ENCODE data around the gene PLEKHB2.
"Not testable (repeated sequence)": the region's sequence is repeated elsewhere in the genome, so short reads cannot be mapped to it uniquely, and the experiment has no call there.

The PLEKHB2 gene

DNA sequence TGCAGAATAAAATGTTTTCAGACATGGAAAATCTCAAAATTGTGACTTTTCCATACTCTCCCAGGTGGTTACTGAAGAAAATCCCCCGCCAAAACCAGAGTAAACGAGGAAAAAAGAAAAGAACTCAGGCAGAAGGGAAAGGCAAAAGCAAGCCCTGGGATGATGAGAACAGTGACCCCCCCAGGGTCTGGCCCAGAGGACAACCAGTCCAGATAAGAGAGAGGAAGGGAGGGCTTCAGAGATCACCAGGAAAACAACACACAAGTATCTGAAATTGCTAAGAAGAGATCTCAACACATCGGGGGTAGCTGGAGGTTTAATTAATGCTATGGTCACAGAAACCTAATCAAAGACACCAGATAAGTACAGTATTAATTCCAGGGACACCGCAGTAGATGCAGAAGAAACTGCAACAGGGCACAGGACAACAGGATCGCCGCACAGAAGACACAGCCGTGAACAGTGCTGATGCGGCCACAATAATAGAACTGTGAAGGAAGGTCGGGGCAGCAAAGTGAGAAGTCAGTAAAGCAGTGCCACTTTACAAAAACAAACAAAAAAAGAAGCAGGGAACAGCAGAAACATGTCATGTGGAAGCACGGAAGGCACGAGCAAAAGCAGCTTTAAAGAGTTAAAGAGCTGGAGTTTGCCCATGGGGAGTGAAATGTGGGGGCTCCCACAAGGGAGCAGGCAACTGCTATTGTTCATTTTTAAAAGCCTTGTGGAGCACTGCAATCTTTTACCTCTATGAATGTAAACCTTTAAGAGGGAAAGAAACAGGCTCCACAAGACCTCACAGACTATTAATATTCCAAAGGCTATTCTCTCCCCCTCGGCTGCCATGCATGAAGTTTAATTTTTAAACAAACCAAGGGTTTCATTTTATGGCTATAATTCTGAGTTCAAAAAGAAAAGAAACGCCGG, 40.3 kb upstream of the PLEKHB2 start:
- H3K27ac ChIP-seq, result no peak overlapping the region
- TF ChIP-seq, protein P1, sequence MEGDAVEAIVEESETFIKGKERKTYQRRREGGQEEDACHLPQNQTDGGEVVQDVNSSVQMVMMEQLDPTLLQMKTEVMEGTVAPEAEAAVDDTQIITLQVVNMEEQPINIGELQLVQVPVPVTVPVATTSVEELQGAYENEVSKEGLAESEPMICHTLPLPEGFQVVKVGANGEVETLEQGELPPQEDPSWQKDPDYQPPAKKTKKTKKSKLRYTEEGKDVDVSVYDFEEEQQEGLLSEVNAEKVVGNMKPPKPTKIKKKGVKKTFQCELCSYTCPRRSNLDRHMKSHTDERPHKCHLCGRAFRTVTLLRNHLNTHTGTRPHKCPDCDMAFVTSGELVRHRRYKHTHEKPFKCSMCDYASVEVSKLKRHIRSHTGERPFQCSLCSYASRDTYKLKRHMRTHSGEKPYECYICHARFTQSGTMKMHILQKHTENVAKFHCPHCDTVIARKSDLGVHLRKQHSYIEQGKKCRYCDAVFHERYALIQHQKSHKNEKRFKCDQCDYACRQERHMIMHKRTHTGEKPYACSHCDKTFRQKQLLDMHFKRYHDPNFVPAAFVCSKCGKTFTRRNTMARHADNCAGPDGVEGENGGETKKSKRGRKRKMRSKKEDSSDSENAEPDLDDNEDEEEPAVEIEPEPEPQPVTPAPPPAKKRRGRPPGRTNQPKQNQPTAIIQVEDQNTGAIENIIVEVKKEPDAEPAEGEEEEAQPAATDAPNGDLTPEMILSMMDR (conservative IDR thresholded peaks at IDR 0.05), result no peak
- TF ChIP-seq ZFX (IDR thresholded peaks at IDR 0.05), result no peak

DNA sequence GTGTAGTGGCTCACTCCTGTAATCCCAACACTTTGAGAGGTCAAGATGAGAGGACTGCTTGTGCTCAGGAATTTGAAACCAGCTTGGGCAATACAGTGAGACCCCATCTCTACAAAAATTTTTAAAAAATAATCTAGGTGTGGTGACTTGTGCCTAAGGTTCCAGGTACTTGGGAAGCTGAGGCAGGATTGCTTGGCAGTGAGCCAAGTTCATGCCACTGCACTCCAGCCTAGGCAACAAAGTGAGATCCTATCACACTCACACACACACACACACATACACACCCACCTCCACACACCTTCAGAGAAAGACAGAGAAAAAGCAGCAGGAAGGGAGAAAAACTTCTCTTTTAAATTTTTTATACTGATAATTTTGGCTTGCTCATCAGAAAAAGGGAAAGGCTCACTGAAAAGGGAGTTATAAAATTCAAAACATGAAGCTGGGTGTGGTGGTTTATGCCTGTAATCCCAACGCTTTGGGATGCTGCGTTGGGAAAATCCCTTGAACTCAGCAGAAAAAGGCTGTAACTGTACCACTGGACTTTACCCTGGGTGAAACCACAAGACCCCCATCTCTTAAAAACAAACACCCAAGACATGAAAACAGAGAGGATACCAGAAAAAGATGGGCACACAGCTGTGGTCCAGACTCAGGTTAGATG, 37.5 kb upstream of the PLEKHB2 start:
- TF ChIP-seq, protein P1 (conservative IDR thresholded peaks at IDR 0.05), result no peak
- TF ChIP-seq ZFX (IDR thresholded peaks at IDR 0.05), result no peak
- no peak overlapping the region for H3K27ac ChIP-seq

DNA sequence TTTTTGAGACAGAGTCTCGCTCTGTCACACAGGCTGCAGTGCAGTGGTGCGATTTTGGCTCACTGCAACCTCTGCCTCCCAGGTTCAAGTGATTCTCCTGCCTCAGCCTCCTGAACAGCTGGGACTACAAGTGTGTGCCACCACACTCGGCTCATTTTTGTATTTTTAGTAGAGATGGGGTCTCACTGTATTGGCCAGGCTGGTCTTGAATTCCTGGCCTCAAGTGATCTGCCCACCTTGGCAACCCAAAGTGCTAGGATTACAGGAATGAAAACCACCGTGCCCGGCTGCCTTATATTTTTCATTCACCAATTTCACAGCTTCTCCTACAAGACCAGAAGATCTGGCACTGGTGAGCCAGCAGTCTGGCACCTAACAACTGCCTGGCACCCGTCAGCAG, 37.0 kb upstream of the PLEKHB2 start:
- H3K27ac ChIP-seq, result not testable (repeated sequence)

DNA sequence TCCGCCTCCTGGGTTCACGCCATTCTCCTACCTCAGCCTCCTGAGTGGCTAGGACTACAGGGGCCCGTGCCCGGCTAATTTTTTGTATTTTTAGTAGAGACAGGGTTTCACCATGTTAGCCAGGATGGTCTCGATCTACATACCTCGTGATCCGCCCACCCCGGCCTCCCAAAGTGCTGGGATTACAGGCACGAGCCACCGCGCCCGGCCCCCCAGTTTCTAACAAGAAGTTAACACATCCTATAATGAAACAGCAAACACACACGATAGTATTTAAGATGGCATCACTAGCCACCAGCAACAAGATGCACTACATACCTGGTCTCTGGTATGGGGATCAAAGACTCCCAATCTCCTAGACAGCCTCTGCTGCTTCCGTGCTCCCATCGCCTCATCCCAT, 29.6 kb upstream of the PLEKHB2 start:
- not testable (repeated sequence) for H3K27ac ChIP-seq

DNA sequence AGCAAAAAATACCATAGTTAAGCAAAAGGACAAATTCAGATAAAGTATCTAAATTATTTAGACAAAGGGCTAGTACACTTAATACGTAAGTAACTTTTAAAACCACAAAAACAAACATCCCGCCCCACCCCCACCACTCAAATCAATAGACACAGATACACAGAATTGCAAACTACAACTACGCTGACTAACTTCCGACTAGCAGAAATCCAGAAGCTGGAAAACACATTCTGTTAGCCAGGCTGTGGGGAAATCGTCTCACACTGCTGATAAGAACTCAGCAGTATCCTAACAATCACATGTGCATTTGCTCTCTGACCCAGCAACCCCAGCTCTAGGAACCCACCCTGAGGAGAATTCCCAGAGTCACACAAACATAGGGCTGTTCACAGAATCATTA, 28.4 kb upstream of the PLEKHB2 start:
- TF ChIP-seq ZFX (IDR thresholded peaks at IDR 0.05), result no peak
- TF ChIP-seq, protein P1 (conservative IDR thresholded peaks at IDR 0.05), result no peak
- H3K27ac ChIP-seq, result no peak overlapping the region

DNA sequence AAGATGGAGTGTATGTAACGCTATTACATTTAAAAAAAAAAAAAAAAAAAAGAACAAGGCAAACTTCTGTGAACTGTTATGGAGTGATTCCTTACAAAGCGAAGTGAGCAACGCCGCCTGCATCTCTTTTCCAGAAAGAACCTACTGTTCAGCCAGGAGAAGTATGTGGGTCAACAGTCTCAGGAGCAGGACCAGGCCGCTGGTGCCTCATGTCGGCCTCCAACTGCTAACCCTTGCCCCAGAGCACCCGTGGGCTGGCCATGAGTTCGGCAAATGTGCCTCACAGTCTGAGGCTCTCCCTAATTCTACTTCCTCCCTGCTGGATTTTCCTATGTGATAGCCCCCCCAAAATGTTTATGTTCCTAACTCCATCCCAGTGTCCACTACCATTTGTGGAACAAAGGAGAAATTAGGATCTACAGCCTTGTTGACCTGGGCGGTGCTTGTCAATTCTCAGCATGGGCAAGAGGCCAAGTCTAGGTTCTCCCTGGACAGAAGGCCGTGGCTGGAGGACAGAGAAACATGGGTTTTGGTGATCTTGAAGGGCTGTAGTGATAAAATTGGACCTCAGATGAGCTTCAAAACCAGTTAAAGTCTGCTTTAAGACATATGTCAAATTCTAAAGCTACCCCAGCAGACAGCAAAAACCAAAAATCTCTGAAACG, 27.8 kb upstream of the PLEKHB2 start:
- TF ChIP-seq, protein P1 (conservative IDR thresholded peaks at IDR 0.05), result no peak
- TF ChIP-seq ZFX (IDR thresholded peaks at IDR 0.05), result no peak
- no peak overlapping the region for H3K27ac ChIP-seq

DNA sequence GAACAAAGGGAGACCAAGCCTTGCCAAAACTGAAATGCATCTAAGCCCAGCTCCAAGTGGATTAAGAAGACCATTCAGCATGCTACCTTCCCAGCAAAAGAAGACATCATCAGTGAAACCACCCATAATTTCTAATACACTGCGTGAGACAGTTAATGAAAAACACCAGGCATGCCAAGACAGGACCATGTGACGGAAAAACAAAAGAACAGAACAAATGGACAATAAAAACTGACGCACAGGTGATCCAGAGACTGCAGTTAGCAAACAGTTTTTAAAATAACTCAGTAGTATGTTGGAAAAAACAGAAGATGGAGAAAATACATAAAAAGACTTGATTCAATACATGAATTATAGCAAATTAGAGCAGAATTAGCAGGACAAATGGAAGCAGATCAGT, 27.2 kb upstream of the PLEKHB2 start:
- TF ChIP-seq, protein P1 (conservative IDR thresholded peaks at IDR 0.05), result no peak
- no peak for TF ChIP-seq ZFX (IDR thresholded peaks at IDR 0.05)
- H3K27ac ChIP-seq, result no peak overlapping the region

DNA sequence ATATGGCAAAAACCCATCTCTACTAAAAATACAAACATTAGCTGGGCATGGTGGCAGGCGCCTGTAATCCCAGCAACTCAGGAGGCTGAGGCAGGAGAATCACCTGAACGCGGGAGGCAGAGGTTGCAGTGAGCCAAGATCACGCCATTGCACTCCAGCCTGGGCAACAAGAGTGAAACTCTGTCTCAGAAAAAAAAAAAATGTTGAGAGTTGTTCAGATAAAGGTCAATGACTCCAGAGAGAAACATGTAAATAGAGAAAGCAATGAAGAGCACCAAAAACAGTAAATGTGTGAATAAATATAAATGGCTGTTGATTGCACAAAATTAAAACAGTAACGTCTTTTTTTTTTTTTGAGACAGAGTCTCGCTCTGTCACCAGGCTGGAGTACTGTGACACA, 25.2 kb upstream of the PLEKHB2 start:
- not testable (repeated sequence) for H3K27ac ChIP-seq
